ENCODE data around the gene RECQL.

Gene RECQL

GRCh38 chr12:21502872-21503271 is 1.4 kb upstream of the RECQL start:
- TF ChIP-seq, protein P1, sequence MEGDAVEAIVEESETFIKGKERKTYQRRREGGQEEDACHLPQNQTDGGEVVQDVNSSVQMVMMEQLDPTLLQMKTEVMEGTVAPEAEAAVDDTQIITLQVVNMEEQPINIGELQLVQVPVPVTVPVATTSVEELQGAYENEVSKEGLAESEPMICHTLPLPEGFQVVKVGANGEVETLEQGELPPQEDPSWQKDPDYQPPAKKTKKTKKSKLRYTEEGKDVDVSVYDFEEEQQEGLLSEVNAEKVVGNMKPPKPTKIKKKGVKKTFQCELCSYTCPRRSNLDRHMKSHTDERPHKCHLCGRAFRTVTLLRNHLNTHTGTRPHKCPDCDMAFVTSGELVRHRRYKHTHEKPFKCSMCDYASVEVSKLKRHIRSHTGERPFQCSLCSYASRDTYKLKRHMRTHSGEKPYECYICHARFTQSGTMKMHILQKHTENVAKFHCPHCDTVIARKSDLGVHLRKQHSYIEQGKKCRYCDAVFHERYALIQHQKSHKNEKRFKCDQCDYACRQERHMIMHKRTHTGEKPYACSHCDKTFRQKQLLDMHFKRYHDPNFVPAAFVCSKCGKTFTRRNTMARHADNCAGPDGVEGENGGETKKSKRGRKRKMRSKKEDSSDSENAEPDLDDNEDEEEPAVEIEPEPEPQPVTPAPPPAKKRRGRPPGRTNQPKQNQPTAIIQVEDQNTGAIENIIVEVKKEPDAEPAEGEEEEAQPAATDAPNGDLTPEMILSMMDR (IDR thresholded peaks at IDR 0.05; ENCODE audit: low read depth, low read length): no peak
- peak overlapping the region; percentile 86 for H3K4me3 ChIP-seq (ENCODE audit: low read depth, low read length)

DNA sequence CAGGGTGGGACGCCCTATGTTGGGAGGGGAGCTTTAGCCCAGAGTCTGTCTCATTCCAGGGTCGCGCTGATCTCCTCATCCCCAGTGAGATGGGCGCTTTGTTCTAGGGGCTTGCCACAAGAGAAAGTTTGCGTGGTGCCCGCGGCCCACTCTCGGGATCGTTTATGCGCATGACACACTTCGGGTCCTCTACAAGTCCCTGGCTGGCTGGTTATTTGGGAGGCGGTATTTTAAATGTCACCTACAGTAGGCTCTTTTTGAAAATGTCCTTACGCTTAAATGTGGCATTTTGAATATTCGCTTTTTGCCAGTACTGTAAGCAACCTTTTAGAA is 695 bp upstream of the RECQL start:
- TF ChIP-seq, protein P1 (IDR thresholded peaks at IDR 0.05; ENCODE audit: low read depth, low read length): no peak
- peak overlapping the region; percentile 86 for H3K4me3 ChIP-seq (ENCODE audit: low read depth, low read length)

- H3K4me3 ChIP-seq (ENCODE audit: low read depth, low read length): peak overlapping the region; percentile 86
- TF ChIP-seq, protein P1 (IDR thresholded peaks at IDR 0.05; ENCODE audit: low read depth, low read length): no peak
Measured at GRCh38 chr12:21500786-21501257, 613 bp downstream of the RECQL start.

DNA sequence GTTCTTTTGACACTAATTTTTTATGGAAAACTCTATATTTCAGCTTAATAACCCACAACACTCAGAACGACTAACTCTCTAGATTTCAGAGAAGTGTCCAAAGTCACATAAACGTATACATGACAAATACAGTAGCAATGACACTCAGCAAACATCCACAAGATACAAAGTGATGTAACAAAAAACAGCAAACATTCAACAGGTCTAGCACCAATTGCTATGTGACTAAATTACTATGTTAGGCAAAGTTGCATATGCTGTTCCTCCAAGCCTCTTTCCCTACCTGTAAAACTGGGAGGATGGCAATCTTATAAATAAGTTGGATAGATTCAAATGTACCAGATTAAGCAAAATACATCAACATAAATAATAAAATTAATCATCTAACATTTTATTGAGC is 1.7 kb downstream of the RECQL start:
- TF ChIP-seq, protein P1 (IDR thresholded peaks at IDR 0.05; ENCODE audit: low read depth, low read length): no peak
- H3K4me3 ChIP-seq (ENCODE audit: low read depth, low read length): peak overlapping the region; percentile 86

GRCh38 chr12:21485998-21486397 is 15.4 kb downstream of the RECQL start:
- no peak overlapping the region for H3K4me3 ChIP-seq (ENCODE audit: low read depth, low read length)
- TF ChIP-seq, protein P1 (IDR thresholded peaks at IDR 0.05; ENCODE audit: low read depth, low read length): no peak

- TF ChIP-seq, protein P1 (IDR thresholded peaks at IDR 0.05; ENCODE audit: low read depth, low read length): no peak
- no peak overlapping the region for H3K4me3 ChIP-seq (ENCODE audit: low read depth, low read length)
Measured at GRCh38 chr12:21483531-21483930, 17.9 kb downstream of the RECQL start.

- TF ChIP-seq, protein P1 (IDR thresholded peaks at IDR 0.05; ENCODE audit: low read depth, low read length): no peak
- no peak overlapping the region for H3K4me3 ChIP-seq (ENCODE audit: low read depth, low read length)
Measured at GRCh38 chr12:21478756-21479455, 22.5 kb downstream of the RECQL start.

Measured in WI38 (cell line).